MV-4-11 (cell line): ENCODE measurements around the gene APOA4.

ENCODE experiments used
- DNase-seq: peaks from one replicate; lab custom pipeline; 2025; lab: John Stamatoyannopoulos, UW

Gene APOA4

DNA sequence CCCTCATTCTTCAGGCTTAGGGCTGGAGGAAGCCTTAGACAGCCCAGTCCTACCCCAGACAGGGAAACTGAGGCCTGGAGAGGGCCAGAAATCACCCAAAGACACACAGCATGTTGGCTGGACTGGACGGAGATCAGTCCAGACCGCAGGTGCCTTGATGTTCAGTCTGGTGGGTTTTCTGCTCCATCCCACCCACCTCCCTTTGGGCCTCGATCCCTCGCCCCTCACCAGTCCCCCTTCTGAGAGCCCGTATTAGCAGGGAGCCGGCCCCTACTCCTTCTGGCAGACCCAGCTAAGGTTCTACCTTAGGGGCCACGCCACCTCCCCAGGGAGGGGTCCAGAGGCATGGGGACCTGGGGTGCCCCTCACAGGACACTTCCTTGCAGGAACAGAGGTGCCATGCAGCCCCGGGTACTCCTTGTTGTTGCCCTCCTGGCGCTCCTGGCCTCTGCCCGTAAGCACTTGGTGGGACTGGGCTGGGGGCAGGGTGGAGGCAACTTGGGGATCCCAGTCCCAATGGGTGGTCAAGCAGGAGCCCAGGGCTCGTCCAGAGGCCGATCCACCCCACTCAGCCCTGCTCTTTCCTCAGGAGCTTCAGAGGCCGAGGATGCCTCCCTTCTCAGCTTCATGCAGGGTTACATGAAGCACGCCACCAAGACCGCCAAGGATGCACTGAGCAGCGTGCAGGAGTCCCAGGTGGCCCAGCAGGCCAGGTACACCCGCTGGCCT, 7.2 kb upstream of the APOA4 start:
- no peak for DNase-seq

DNA sequence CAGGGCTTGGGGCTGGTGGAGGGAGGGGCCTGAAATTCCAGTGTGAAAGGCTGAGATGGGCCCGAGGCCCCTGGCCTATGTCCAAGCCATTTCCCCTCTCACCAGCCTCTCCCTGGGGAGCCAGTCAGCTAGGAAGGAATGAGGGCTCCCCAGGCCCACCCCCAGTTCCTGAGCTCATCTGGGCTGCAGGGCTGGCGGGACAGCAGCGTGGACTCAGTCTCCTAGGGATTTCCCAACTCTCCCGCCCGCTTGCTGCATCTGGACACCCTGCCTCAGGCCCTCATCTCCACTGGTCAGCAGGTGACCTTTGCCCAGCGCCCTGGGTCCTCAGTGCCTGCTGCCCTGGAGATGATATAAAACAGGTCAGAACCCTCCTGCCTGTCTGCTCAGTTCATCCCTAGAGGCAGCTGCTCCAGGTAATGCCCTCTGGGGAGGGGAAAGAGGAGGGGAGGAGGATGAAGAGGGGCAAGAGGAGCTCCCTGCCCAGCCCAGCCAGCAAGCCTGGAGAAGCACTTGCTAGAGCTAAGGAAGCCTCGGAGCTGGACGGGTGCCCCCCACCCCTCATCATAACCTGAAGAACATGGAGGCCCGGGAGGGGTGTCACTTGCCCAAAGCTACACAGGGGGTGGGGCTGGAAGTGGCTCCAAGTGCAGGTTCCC, 6.5 kb upstream of the APOA4 start, which contains the start of gene APOC3:
Gene APOC3 (plus strand): TSS at position 383 of the 659 bp plus-strand sequence. CDS start 676 bp downstream, outside the sequence.
- DNase-seq: no peak

DNA sequence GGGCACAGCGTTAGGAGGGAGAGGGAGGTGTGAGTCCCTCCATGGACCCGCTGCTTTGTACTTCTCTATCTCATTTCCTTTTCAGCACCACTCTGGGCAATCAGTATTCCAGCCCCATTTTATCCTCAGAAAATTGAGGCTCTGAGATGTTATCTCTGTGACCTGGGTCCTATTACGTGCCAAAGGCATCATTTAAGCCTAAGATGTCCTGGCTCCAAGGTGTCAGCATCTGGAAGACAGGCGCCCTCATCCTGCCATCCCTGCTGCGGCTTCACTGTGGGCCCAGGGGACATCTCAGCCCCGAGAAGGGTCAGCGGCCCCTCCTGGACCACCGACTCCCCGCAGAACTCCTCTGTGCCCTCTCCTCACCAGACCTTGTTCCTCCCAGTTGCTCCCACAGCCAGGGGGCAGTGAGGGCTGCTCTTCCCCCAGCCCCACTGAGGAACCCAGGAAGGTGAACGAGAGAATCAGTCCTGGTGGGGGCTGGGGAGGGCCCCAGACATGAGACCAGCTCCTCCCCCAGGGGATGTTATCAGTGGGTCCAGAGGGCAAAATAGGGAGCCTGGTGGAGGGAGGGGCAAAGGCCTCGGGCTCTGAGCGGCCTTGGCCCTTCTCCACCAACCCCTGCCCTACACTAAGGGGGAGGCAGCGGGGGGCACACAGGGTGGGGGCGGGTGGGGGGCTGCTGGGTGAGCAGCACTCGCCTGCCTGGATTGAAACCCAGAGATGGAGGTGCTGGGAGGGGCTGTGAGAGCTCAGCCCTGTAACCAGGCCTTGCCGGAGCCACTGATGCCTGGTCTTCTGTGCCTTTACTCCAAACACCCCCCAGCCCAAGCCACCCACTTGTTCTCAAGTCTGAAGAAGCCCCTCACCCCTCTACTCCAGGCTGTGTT, 5.8 kb upstream of the APOA4 start:
- DNase-seq: no peak

DNA sequence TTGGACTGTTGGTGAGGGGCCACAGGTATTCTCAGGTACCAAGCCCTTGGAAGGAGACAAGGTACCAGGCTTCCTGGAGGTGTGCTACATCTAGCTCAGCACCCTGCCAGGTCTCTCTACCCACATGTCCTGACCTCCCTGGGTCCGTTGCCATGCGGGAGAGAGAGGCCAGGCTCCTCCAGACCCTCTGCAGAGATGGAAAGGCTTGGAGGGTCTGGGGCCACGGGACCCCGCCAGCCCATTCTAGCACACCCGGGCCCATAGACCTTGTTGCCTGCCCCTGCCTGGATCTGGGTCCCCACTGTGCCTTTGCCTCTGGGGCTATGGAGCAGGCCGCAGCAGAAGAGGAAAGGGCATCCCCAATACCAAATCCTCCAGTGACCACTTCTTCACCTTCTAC, 4.4 kb upstream of the APOA4 start:
- no peak for DNase-seq

DNA sequence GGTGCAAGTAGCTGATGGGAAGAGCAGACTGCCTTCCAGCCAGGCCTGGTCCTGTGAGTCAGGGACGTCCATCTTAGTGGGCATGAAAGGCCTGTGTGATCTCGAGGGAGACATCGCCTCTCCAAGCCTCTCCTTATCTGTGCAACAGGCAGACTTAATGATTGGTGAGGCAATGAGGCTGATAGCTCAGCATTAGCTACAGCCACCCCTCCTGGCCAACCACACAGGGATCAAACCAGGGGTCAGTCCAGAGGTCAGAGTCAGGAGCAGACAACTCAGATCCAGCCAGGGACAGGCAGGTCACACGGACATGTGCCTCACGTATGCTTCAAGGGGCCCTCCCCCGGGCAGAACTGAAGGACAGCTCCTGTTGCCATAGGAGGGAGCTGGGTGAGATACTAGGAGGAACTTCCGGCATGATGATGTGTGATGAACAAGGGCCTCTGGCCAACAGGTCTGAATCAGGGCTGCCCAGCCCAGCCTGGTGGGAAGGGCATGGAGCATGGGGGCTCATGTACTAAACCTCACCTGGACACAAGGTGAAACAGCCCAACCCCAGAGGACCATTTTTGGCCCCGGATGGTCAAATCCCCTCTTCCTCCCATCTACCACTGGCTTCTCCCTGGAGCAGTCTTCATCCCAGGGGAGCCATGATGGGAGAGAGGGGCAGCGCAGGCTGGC, 3.8 kb upstream of the APOA4 start:
- DNase-seq: no peak

DNA sequence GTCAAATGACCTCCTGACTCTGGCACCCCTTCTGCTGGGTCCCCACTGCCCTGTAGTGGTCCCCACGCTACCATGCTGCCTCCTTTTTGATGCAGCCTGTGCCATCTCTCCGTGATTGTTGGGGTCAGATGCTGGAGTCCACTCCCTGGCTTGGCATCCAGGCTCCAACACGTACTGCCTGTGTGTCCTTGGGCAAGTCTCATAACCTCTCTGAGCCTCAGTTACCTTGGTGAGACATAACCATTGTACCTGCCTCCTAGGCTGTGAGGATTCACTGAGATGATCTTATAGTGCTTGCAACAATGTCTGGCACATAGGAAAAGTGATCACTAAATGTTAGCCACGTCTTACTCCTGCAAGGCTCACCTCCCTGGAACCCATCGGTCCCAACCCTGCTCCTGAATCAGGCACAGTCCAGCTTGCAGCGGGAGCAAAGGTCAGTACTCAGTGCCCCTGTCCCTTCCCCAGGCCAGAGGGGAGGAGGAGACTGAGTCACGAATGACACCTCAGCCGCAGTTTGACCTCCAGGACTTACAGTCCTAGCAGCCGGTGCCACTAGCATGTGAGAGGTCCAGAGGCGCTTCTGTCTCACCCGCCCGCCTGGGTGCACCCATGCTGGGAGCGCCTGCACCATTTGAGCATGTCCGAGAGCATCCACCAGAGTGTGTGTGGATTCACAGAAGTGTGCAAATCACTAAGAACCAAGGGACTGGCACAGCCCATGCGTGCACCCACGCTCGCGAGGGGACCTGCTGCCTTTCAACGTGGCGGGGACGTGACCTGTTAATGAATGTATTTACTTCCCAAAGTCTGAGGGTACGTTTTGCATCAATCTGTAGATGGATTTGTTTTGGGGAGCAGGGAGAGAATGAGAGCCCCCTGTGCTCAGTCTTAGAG, 3.0 kb upstream of the APOA4 start:
- DNase-seq: no peak

DNA sequence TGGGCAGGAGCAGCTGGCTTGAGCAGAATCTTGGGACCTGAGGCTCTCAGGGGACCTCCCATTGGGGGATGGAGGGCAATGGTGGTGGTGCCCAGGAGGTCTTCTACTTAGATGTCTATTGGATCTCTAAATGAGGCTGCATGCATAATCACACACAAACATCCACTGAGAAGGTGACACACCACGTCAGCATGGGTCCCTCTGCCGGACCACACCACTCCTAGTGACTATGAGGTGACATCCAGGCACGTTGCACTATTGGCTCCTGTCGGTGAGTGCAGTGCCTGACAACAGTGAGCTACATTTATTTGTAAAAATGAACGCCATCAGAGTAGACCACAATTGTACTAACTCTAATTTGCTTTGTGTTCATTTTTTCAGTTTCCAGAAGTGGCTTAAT, 2.3 kb upstream of the APOA4 start:
- DNase-seq: no peak

DNA sequence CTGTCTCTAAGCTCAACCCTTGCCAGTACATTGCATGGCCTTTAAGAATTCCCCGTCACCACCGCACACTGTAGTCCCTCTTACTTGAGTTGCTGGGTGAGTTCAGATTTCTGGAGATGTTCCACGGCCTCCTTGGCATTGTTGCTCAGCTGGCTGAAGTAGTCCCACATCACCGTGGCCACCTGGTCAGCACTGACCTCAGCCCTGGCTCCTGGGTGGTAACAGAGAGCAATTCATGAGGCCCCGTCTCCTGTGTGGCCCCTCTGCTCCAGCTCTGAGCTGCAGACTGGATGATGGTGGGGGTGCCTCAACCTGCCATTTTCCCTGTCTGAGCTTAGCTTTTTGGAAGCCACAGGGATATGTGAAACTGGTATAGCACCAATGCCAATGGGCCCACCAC, 529 bp downstream of the APOA4 start:
- DNase-seq: no peak

DNA sequence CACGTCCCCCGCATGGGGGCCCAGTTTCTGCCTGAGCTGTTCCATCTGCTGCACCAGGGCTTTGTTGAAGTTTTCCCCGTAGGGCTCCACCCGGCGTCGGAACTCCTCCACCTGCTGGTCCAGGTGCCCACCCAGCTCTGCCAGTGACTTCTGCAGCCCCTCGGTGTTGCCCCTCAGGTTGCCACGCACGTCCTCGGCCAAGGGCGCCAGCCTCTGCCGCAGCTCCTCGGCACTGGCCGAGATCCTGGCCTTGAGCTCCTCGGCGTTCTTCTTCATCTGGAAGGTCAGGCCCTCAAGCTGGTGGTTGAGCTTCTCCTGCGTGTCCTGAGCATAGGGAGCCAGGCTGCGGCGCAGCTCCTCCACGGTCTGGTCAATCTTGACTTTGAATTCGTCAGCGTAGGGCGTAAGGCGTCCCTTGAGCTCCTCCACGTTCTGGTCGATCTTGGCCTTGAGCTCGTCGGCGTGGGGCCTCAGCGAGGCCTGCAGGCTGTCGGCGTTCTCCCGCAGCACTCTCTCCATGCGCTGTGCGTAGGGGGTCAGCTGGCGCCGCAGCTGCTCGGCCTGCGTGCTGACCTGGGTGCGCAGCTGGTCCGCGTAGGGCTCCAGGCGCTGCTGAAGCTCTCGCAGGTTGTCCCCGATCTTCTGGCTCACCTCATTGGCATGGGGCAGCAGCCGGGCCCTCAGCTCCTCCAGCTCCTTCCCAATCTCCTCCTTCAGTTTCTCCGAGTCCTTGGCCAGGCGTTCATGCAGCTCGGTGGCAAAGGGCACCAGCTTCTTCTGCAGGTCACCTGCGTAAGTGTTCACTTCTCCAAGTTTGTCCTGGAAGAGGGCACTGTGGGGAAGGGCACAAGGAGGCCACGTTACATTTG, 1.8 kb downstream of the APOA4 start:
- no peak for DNase-seq

DNA sequence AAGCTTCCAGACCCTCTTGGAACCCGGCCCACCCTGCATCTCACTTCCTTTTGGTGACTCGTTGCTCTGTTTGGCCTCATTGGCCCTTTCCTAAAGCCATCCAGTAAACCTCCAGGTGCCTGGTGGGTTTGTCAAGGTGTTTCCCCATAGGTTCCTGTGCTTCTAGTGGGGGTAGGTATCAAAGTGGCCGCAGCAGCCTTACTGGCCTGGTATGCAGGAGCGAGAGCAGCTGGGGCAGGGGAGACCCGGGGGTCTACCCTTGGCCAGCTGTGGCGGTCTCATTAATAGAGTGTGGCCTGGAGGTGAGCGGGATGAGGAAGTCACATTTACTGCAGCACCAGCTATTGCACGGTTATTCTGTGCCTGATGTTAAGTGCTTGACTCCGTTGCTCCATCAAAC, 4.1 kb downstream of the APOA4 start:
- no peak for DNase-seq

DNA sequence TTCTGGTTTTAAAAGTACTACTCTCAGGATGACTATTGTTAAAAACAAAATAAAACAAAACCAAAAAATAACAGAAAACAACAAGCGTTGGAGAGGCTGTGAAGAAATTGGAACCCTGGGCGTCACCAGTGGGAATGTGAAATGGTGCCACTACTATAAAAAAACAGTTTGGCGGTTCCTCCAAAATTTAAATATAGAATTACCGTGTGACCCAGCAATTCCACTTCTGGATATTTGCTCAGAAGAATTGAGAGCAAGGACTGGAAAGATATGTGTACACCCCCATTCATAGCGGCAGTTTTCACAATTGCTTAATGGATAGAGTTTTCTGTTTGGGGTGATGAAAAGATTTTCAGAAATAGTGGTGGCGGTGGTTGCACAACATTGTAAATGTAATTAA, 8.6 kb downstream of the APOA4 start:
- DNase-seq: peak; percentile 49

DNA sequence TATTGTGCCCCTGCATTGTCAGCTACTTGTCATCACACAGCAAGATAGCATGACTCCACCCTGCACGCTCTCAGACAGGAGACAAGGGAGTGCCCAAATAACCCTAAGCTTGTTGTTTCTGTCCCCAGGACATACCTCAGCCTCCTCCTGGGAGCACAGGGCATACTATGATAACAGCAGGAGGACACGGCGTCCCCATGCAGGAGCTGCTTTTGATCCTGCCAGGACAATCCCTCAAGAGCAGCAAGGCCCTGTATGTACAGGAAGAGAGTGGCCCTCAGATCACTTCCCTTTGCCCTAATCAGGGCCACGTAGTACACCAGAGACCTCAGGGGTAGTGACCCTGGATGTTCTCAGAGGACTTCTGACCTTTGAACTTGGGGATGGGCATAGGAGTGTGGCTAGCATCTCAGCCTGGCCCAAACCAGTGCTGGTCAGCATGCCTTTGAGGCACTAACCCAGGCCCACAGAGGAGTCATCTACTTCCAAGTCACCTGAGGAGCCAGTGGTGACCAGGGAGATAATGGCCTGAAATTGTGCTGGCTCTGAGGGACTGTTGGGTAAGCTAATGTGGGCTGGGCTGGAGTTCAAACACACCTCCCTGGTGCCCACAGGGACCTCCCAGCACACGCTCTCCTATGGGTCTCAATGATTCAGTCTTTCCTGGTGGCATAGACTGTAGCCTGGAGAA, 9.2 kb downstream of the APOA4 start:
- DNase-seq: no peak

DNA sequence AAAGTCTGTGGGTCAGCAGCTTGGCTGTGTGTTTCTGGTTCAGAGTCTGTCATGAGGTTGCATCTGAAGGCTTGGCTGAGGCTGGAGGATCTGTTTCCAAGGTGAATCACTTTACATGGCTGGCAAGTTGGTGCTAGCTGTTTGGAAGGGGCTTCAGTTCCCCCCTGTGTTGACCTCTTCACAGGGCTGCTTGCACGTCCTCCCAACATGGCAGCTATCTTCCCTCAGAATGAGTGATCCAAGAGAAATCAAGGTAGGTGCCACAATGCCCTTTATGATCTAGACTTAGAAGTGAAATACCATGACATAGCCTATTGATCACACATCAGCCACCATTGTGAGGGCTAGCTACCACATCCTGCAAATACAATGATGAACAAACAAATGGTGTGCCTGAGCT, 9.9 kb downstream of the APOA4 start:
- no peak for DNase-seq

DNA sequence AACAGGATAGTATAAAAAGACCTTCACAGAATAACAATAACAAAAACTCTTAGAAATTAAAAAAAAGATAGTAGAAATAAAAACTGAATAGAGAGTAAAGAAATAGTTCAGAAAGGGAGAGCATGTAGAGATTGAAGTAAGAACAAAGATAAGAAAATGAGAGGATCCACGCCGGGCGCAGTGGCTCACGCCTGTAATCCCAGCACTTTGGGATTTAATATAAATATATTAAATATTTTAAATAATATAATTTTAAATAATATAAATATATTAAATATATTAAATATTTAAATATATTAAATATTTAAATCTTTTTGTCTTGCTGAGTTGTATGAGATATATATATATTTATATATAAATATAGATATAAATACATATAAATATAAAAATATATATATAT, 11.0 kb downstream of the APOA4 start:
- DNase-seq: no peak

DNA sequence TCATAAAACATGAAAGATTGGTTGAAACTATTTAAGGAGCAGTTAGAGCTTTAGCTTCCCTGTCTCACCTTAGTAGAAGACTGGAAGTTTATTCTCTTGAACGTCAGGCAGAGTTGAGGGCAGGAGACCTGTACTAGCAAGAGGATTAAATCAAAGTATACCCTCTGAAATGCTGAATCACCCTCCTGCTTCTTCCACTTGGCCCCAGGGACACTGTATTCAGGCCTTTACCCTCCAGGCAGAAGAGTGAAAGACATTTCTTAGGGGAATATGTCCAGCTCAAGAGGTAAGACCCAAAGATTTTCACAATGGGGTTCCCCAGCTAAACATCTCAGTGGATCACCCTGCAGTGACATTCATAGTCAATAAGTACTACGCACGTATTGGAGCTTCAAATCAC, 11.9 kb downstream of the APOA4 start:
- no peak for DNase-seq

DNA sequence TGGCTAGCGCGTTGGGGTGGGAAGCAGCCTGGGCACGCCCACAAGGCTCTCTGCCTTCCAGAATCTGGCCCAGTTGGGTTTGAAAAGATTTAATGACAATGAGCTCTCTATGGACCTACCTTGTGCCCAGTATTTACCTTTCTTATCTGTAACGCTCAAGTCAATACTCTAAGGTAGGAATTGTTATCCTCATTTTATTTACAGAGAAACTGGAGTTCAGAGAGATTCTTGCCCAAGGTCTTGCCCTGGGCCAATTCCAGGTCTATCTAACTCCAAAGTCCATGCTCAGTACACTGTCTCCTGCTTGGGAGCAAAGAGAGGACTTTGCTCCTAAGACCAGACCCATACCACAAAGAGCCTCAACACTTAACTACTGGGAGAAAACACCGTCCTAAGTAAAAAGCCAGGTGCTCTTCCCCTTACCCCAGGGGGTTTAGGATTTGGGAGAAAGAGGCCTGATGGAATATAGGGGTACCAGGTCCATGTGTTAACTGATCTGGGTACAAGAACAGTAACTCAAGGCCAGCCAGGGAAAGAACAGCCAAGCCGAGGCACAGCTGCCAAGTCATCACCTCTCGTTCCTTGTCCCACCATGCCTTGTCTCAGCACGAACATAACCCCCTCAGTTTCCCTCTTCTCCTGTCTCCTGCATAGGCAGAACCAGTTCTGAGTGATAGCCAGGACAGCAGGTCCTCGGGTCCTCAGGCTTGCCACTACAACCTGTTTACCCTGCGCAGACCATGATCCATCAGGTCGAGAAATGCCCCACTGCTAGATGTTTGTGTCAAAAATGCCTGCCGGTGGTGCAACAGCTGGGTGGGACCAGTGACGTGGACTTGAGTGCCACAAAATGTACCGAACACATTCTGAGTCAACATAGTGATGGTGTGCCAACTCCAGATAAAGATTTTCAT, 14.6 kb downstream of the APOA4 start:
- DNase-seq: no peak

DNA sequence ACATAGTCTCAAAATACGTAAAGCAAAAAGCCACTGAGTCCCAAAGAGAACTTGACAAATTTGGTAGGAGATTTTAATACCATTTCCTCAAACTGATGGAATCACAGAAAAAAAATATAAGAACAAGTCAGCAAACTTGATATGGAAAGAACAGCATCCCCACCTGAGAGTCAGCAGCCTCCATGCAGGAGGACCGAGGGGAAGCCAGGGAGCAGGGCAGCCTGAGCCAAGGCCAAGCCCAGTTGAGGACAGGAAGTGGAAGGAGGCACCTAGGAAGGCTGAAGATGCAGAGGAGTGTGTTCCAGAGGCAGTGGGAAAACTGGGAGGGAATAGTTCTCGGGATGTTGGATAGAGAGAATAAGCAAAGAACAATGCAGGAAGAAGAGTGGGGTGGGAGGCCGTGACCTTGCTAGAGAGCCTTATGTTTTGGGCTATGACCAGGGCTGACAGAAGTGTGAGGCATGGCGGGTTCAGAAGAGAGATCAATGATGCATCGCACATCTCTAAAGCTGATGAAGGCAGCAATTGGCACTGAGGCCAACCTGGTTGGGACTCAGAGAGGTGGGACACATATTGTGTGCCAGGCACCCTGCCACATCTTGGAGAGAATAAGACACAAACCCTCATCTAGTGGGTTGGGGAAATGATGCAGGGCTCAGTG, 15.4 kb downstream of the APOA4 start:
- no peak for DNase-seq

DNA sequence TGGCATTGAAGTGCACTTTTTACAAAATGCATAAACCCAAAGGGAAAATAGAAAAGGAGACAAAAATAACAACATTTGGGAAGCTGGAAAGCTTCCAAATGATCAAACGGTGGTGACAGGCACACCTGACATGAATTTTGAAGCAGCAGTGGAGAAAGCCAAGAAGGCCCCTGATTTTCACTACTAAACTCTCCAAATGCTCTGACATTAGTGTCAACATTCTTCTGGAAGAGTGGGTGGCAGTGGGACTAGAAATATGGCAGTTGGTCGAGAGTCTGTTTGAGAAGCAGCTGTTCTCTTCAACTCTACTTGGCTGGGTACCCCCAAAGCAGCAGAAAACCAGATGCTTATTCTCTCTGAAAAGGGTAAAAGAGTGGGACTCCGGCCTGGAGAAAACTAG, 19.1 kb downstream of the APOA4 start:
- no peak for DNase-seq
